Measurements from ENCODE around the gene ANO7.
A peak's percentile ranks its signal among the peaks of the same experiment; 100 is the strongest.

The ANO7 gene

DNA sequence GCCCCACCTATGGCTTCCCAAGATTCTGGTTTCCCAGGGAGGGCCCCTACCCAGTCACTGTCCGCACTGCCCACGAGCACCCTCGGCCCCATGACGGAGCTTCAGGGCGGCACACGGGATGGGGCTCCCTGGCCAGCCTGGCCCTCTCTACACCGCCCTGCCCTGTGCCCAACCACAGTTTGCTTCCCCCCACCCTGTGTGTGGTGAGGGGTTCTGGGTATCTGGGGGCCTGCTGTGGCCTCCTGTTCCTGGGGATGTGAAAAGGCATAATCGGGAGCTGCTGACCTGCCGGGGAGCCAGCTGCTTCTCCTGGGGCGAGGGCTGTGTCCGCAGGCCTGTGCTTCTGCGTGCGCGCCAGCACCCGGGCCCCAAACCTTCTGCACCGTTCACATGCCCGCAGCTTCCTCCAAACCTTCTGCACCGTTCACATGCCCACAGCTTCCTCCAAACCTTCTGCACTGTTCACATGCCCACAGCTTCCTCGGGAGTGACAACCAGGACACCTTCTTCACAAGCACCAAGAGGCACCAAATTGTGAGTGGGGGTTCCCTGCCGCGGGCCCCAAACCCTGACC lies 12.4 kb downstream of the ANO7 start:
- H3K27ac Mint-ChIP-seq: no peak overlapping the region
- no peaks in the 10 kb centered on the region for H3K4me1 Mint-ChIP-seq (ENCODE audit: low read depth in 2 of 2)
- peaks cover 7% of the 10 kb centered on the region for H3K36me3 Mint-ChIP-seq (ENCODE audit: insufficient read depth)
- no peak for ATAC-seq (replicated peaks)
- no peaks in the 10 kb centered on the region for H3K9me3 Mint-ChIP-seq
- H3K4me3 Mint-ChIP-seq: no peak overlapping the region
- DNase-seq: no peak
- no peaks in the 10 kb centered on the region for H3K27me3 Mint-ChIP-seq

DNA sequence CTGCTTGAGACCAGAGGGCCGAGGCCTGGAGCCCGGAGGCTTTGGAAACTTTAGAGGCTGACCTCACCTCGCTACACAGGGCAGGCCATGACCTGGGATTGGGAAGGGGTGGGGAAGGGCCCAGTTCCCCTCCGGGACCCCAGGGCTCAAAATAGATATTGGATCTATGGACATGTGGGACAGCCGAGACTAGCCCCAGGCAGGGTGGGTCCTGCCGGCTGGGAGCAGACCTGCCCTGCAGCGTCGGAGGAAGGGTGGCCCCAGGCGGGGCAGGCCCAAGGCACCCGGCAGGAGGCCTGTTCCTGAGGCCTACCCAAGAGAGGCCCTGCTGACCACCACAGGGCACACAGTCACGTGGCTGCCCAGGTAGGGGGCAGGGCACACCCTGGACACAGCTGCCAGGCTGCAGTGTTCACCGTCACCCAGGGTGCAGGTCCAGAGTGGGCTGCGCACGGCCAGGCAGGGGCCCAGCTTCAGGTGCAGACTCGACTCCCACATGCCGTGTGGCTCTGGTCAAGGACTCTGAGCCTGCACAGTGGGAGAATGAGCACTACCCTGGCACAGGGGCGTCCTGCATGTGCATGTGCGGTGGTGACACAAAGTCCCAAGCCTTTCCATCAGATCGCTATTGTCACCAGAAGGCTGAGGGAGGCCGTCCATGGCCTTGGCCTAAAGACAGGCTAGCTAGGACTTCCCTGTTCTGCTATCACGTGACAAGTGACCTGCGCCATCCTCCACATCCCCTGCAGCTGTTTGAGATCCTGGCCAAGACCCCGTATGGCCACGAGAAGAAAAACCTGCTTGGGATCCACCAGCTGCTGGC lies 13.2 kb downstream of the ANO7 start:
- DNase-seq: no peak
- Mint-ChIP-seq H3K4me3 (no peak overlapping the region), H3K27ac (no peak overlapping the region), H3K4me1 (ENCODE audit: low read depth in 2 of 2) (no peaks in the 10 kb centered on the region), H3K27me3 (no peaks in the 10 kb centered on the region), H3K36me3 (ENCODE audit: insufficient read depth) (peaks cover 7% of the 10 kb centered on the region), H3K9me3 (no peaks in the 10 kb centered on the region)
- ATAC-seq (replicated peaks): no peak

DNA sequence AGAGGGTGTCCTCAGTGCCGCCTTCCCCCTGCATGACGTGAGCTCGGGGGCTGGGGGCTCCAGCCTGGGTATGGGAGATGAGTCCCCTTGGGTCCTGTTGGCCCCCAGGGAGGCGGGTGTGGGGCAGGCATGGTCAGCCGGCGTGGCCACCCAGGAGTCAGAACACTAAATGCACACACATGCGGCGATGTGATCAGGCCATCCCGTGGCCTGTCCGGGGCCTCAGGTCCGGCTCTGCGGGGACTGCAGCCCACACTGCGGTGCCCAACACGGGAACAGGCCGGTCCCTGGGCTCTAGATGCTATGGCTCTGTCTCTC lies 13.8 kb downstream of the ANO7 start:
- Mint-ChIP-seq H3K9me3 (no peaks in the 10 kb centered on the region), H3K27me3 (no peaks in the 10 kb centered on the region), H3K27ac (no peak overlapping the region), H3K4me1 (ENCODE audit: low read depth in 2 of 2) (no peaks in the 10 kb centered on the region), H3K36me3 (ENCODE audit: insufficient read depth) (peaks cover 7% of the 10 kb centered on the region), H3K4me3 (no peak overlapping the region)
- ATAC-seq (replicated peaks) (no peak), DNase-seq (no peak)

GRCh38 chr2:241202681-241203080 lies 14.2 kb downstream of the ANO7 start:
- Mint-ChIP-seq H3K9me3 (no peaks in the 10 kb centered on the region), H3K4me3 (no peak overlapping the region), H3K4me1 (ENCODE audit: low read depth in 2 of 2) (no peaks in the 10 kb centered on the region), H3K27me3 (no peaks in the 10 kb centered on the region), H3K27ac (no peak overlapping the region), H3K36me3 (ENCODE audit: insufficient read depth) (peaks cover 7% of the 10 kb centered on the region)
- no peak for ATAC-seq (replicated peaks)
- DNase-seq: no peak

- no peak for ATAC-seq (replicated peaks)
- H3K27me3 Mint-ChIP-seq: no peaks in the 10 kb centered on the region
- no peak overlapping the region for H3K27ac Mint-ChIP-seq
- H3K36me3 Mint-ChIP-seq (ENCODE audit: insufficient read depth): peaks cover 7% of the 10 kb centered on the region
- no peaks in the 10 kb centered on the region for H3K4me1 Mint-ChIP-seq (ENCODE audit: low read depth in 2 of 2)
- no peak overlapping the region for H3K4me3 Mint-ChIP-seq
- no peaks in the 10 kb centered on the region for H3K9me3 Mint-ChIP-seq
- DNase-seq: no peak
Measured at GRCh38 chr2:241203218-241204009, 14.9 kb downstream of the ANO7 start.

GRCh38 chr2:241204010-241204384 lies 15.5 kb downstream of the ANO7 start:
- no peak overlapping the region for H3K4me3 Mint-ChIP-seq
- H3K36me3 Mint-ChIP-seq (ENCODE audit: insufficient read depth): peaks cover 7% of the 10 kb centered on the region
- H3K4me1 Mint-ChIP-seq (ENCODE audit: low read depth in 2 of 2): no peaks in the 10 kb centered on the region
- H3K9me3 Mint-ChIP-seq: no peaks in the 10 kb centered on the region
- ATAC-seq (replicated peaks): no peak
- H3K27ac Mint-ChIP-seq: peak overlapping the region in 1 of 2 donors; percentile 41
- DNase-seq: no peak
- no peaks in the 10 kb centered on the region for H3K27me3 Mint-ChIP-seq

DNA sequence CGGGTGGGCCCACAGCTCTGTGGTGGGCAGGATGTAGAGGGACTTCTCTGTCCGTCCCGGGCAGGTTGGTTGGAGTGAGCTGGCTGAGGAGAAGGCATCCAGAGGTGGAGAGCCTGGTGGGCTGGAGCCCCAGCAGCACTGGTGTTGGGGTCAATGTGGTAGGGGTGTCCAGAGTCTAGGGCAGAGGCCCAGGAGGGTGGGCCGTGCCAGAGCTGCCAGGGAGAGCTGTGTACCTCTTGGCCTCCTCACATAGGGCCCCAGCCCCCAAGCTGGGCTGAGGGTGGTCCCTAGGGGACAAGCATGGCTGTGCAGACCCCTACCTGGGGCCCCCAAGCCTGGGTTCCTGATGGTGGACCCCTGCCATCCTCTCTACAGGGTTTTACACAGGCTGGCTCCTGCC lies 16.0 kb downstream of the ANO7 start:
- DNase-seq (no peak), ATAC-seq (replicated peaks) (no peak)
- Mint-ChIP-seq H3K27ac (peak overlapping the region in 1 of 2 donors; percentile 41), H3K36me3 (ENCODE audit: insufficient read depth) (peaks cover 7% of the 10 kb centered on the region), H3K9me3 (no peaks in the 10 kb centered on the region), H3K27me3 (no peaks in the 10 kb centered on the region), H3K4me1 (ENCODE audit: low read depth in 2 of 2) (no peaks in the 10 kb centered on the region), H3K4me3 (no peak overlapping the region)

DNA sequence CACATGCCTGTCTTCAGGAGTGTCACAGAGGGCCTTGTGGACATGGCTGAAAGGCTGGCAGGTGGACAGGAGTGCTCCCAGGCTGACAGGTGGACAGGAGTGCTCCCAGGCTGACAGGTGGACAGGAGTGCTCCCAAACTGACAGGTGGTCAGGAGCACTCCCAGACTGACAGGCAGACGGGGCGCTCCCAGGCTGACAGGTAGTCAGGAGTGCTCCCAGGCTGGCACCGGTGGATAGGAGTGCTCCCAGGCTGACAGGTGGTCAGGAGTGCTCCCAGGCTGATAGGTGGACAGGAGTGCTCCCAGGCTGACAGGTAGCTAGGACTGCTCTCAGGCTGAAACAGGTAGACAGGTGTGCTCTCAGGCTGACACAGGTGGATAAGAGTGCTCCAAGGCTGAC lies 16.6 kb downstream of the ANO7 start:
- no peaks in the 10 kb centered on the region for H3K4me1 Mint-ChIP-seq (ENCODE audit: low read depth in 2 of 2)
- H3K27me3 Mint-ChIP-seq: no peaks in the 10 kb centered on the region
- H3K27ac Mint-ChIP-seq: no peak overlapping the region
- no peaks in the 10 kb centered on the region for H3K9me3 Mint-ChIP-seq
- peaks cover 4% of the 10 kb centered on the region for H3K36me3 Mint-ChIP-seq (ENCODE audit: insufficient read depth)
- ATAC-seq (replicated peaks): no peak
- no peak overlapping the region for H3K4me3 Mint-ChIP-seq
- no peak for DNase-seq

DNA sequence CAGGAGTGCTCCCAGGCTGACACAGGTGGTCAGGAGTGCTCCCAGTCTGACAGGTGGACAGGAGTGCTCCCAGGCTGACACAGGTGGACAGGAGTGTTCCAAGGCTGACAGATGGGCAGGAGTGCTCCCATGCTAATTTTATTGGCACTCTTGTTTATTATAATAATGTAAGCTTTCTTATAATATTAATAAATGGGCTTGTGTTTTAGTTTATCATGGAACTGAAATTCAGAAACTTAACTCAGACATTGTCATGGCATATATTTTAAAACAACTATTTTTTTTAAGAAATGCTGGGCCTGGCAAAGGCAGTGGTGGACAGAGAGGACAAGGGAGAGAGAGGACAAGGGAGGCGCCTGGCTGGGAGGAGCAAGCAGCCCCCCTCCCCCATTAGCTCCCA lies 18.7 kb downstream of the ANO7 start:
- ATAC-seq (replicated peaks): no peak
- DNase-seq: no peak
- H3K4me3 Mint-ChIP-seq: no peak overlapping the region
- H3K4me1 Mint-ChIP-seq (ENCODE audit: low read depth in 2 of 2): no peaks in the 10 kb centered on the region
- H3K9me3 Mint-ChIP-seq: no peaks in the 10 kb centered on the region
- no peak overlapping the region for H3K27ac Mint-ChIP-seq
- H3K27me3 Mint-ChIP-seq: no peaks in the 10 kb centered on the region
- H3K36me3 Mint-ChIP-seq (ENCODE audit: insufficient read depth): peaks cover 4% of the 10 kb centered on the region

DNA sequence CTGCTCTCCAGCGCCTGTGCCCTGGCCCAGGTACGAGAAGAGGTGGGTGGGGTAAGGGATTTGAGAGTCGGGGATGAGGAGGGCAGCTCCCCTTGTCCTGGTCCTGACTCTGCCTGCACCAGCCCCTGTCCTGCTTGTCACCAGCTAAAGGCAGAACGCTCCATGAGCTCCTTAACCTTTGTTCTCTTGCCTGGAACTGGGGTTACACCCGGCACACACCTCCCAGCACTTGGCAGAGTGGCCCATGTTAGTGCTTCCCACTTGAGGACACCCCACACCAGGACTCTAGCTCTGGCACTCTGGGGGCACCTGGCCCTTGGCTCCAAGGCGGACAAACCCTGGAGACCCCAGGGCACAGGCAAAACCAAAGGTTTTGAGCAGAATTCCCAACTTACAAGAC lies 19.2 kb downstream of the ANO7 start:
- H3K27ac Mint-ChIP-seq: no peak overlapping the region
- H3K9me3 Mint-ChIP-seq: no peaks in the 10 kb centered on the region
- H3K4me1 Mint-ChIP-seq (ENCODE audit: low read depth in 2 of 2): peaks cover 0 to 1% of the 10 kb centered on the region in 2 donors
- peaks cover 6% of the 10 kb centered on the region for H3K36me3 Mint-ChIP-seq (ENCODE audit: insufficient read depth)
- no peaks in the 10 kb centered on the region for H3K27me3 Mint-ChIP-seq
- no peak overlapping the region for H3K4me3 Mint-ChIP-seq
- ATAC-seq (replicated peaks) (no peak), DNase-seq (no peak)

- Mint-ChIP-seq H3K27ac (no peak overlapping the region), H3K36me3 (ENCODE audit: insufficient read depth) (peaks cover 7% of the 10 kb centered on the region), H3K27me3 (no peaks in the 10 kb centered on the region), H3K9me3 (no peaks in the 10 kb centered on the region), H3K4me1 (ENCODE audit: low read depth in 2 of 2) (peaks cover 0 to 2% of the 10 kb centered on the region in 2 donors), H3K4me3 (no peak overlapping the region)
- no peak for ATAC-seq (replicated peaks)
- no peak for DNase-seq
Measured at GRCh38 chr2:241208058-241208457, 19.6 kb downstream of the ANO7 start.

GRCh38 chr2:241209271-241209670 lies 20.8 kb downstream of the ANO7 start:
- Mint-ChIP-seq H3K4me3 (no peak overlapping the region), H3K36me3 (ENCODE audit: insufficient read depth) (peaks cover 7% of the 10 kb centered on the region), H3K9me3 (no peaks in the 10 kb centered on the region), H3K27me3 (no peaks in the 10 kb centered on the region), H3K4me1 (ENCODE audit: low read depth in 2 of 2) (peaks cover 0 to 2% of the 10 kb centered on the region in 2 donors), H3K27ac (no peak overlapping the region)
- no peak for DNase-seq
- no peak for ATAC-seq (replicated peaks)

DNA sequence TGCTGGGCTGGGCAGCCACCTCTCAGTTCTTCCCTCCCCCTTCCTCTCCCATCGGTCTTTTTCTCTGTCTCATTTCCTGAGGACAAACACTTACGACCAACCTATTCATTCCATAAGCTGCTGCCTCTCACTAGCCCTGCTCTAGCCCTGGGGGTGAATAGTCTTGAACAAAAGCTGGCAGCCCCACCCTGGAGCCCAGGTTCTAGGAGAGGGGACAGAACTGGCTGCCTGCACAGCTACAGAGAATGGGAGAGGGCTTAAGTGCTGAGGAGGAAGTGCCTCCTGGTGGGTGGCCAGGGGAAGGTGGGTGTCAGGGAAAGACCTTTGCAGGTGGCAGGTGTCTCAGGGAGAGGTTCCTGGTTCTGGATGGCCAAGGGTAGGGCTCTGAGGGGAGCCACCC lies 22.8 kb downstream of the ANO7 start:
- Mint-ChIP-seq H3K36me3 (ENCODE audit: insufficient read depth) (peaks cover 3% of the 10 kb centered on the region), H3K27ac (no peak overlapping the region), H3K4me3 (no peak overlapping the region), H3K4me1 (ENCODE audit: low read depth in 2 of 2) (peaks cover 0 to 2% of the 10 kb centered on the region in 2 donors), H3K27me3 (no peaks in the 10 kb centered on the region), H3K9me3 (no peaks in the 10 kb centered on the region)
- ATAC-seq (replicated peaks) (no peak), DNase-seq (no peak)

GRCh38 chr2:241213041-241213440 lies 24.6 kb downstream of the ANO7 start:
- H3K27ac Mint-ChIP-seq: no peak overlapping the region

More at GRCh38 chr2:241213041-241213440, 24.6 kb downstream of the ANO7 start:
- Mint-ChIP-seq H3K4me3 (no peak overlapping the region), H3K36me3 (ENCODE audit: insufficient read depth) (peaks cover 4% of the 10 kb centered on the region), H3K9me3 (no peaks in the 10 kb centered on the region), H3K4me1 (ENCODE audit: low read depth in 2 of 2) (peaks cover 0 to 2% of the 10 kb centered on the region in 2 donors), H3K27me3 (no peaks in the 10 kb centered on the region)
- ATAC-seq (replicated peaks) (no peak), DNase-seq (no peak)

All from effector memory CD8-positive, alpha-beta T cell (primary cell).